22Rv1 (cell line): ENCODE results near the gene MED19.

Experiments used
- CTCF ChIP-seq: fragments of 450-650 bp; IDR thresholded peaks from 2 replicates; pipeline ENCODE4 v1.5.1; 2017; ENCODE audit warnings: mild to moderate bottlenecking
- ZFX ChIP-seq: fragments of 450-650 bp; IDR thresholded peaks from 2 replicates; pipeline ENCODE4 v1.6.1; 2017; ENCODE audit warnings: antibody characterized with exemption, borderline replicate concordance

GRCh38 chr11:57675176-57675941, 36.7 kb downstream of the MED19 start:
- TF ChIP-seq CTCF, result no peak
- no peak for TF ChIP-seq ZFX
